Epithelial cell of proximal tubule (primary cell): ENCODE data around the gene ADCY7. TPM values are rescaled to one million over a fixed set of nuclear protein-coding genes. Genes with fewer than 3 reads are reported as not detected.
"Not testable (repeated sequence)": the region's sequence is repeated elsewhere in the genome, so short reads cannot be mapped to it uniquely, and the experiment has no call there.

Experiments used
- DNase-seq: peaks from one replicate; pipeline ENCODE4 v3.0.0-alpha.2; 2011; ENCODE audit warnings: low read depth
- H3K4me3 ChIP-seq: 2 replicates; pipeline ENCODE4 v1.5.1; 2011; ENCODE audit warnings: low read depth, mild to moderate bottlenecking, low read length
- total RNA-seq: library from RNA; depleted of rRNA; stranded (reverse); fragments of >200 nt; gene quantifications from 2 replicates; pipeline ENCODE4 v1.2.3, GENCODE V29; 2015
- TF ChIP-seq, protein P1 (sequence below): conservative IDR thresholded peaks from 2 replicates; pipeline ENCODE4 v1.5.1; 2012; ENCODE audit warnings: low read depth, mild to moderate bottlenecking, low read length

The ADCY7 gene
- total RNA-seq, 1 donor from 2014 or later, result 33.4 TPM

DNA sequence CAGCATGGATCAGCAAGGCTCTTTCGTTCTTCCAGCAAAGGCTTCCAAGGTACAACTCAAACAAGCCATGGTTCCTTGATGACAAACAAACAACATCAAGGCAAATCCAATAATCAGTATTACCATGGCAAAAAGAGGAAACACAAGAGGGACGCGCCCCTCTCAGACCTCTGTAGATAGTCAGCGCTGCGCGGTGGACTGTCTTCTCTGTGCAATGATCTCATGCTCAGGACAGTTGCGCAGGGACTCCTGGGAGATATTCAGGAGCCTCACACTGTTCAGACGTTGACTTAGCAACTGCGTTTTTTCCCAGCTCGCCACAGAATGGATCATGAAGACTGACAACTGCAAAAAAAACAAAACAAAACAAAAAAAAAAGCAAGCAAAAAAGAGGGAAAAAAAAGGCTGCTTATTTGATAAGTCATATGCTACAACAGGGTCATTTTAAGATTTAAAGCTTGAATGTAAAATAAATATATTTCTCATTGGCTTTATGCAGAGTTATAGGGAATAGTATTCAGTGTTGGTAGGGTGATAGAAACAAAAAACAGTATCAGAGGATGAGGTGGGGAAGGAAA, 37.1 kb upstream of the ADCY7 start:
- TF ChIP-seq, protein P1, sequence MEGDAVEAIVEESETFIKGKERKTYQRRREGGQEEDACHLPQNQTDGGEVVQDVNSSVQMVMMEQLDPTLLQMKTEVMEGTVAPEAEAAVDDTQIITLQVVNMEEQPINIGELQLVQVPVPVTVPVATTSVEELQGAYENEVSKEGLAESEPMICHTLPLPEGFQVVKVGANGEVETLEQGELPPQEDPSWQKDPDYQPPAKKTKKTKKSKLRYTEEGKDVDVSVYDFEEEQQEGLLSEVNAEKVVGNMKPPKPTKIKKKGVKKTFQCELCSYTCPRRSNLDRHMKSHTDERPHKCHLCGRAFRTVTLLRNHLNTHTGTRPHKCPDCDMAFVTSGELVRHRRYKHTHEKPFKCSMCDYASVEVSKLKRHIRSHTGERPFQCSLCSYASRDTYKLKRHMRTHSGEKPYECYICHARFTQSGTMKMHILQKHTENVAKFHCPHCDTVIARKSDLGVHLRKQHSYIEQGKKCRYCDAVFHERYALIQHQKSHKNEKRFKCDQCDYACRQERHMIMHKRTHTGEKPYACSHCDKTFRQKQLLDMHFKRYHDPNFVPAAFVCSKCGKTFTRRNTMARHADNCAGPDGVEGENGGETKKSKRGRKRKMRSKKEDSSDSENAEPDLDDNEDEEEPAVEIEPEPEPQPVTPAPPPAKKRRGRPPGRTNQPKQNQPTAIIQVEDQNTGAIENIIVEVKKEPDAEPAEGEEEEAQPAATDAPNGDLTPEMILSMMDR, result no peak
- DNase-seq, result no peak
- no peak overlapping the region for H3K4me3 ChIP-seq

DNA sequence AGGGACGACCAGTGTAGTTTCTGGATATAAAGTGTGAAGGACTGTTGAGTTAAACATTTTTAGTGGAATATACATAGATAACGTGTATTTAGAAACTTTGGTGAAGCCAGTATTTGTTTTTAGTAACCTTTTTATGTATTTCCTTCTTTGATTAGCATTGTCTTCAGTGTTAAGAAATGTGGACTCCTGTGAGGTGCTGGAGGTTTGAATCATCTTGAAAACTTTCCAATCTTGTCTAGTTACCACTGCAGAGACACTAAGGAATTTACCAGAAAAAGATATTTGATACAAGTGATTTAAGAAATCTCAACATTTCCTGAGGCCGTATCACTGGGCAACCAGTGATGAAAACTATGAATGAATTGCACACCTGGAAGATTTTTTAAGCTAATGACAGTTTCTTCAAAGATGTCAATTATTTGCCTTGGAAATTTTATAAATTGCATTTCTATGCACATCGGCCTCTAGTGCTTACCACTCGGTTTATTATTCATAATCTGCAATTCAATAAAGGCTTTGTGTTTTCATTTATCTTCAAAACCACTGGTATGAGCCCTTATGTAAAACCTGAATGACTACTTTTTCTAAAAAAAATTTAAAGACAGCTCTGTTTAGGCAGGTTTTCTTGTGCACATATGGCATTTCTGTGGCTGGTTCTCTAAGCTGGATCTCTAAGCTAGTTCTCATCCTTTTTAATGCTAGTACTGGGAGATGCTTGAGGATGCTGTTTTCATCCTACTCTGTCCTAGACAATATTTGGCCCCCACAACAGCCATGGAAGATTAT, 31.4 kb upstream of the ADCY7 start:
- DNase-seq, result no peak
- TF ChIP-seq, protein P1, result no peak
- H3K4me3 ChIP-seq, result no peak overlapping the region

DNA sequence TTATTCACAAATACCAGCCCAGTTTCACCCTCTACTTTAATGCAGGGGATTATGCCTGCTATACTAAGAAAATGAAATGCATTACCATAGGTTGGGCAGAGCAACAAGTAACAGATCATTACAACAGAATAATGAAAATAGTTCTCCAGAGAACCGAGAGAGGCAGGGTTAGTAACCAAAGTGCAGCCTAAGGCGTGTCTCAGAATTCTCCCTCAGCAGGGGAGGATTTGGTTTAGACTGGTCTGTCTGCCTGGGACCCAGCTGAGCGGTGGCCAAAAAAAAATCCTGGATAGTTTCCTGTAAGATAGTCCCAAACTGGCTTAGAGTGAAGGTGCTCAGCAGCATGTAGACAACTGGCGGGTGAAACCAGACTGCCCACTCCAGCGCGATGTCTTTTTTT, 30.8 kb upstream of the ADCY7 start:
- TF ChIP-seq, protein P1, result no peak
- no peak overlapping the region for H3K4me3 ChIP-seq
- no peak for DNase-seq

DNA sequence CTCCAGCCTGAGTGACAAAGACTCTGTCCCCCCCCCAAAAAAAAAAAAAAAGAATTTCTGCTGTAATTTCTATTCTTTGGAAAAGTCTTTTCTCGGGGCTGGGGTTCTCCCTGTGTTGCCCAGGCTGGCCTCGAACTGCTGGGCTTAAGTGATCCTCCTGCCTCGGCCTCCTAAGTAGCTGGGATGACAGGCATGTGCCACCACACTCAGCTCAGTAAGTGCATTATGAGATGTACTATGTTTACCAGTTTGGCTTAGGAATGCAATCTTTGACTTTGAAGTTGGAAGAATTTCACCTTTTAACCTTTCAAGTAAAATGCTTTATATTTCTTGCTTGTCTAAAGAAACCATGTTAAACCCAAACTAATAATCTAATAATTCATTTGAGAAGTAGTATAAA, 28.0 kb upstream of the ADCY7 start:
- TF ChIP-seq, protein P1, result no peak
- no peak for DNase-seq
- H3K4me3 ChIP-seq, result no peak overlapping the region

DNA sequence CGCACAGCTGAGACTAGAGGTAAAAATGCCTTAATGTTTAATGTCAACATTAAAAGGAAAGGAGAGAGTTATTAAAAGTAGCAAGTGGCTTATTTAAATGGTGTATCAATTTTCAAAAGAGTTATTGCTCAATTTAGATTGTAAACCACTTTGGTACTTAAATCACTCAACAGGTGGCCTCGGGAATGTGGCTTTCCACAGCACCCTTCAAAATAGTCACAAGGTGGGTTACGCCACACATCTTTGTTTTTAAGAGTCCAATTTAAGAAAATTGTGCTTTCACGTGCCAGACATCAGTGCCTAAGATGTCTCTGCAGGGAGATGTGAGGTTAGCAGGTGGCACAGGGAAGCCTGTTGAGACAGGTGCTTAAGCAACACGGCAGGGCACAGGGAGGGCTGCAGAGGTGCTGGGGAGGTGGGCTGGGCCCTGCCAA, 27.5 kb upstream of the ADCY7 start:
- TF ChIP-seq, protein P1, result no peak
- no peak overlapping the region for H3K4me3 ChIP-seq
- no peak for DNase-seq

DNA sequence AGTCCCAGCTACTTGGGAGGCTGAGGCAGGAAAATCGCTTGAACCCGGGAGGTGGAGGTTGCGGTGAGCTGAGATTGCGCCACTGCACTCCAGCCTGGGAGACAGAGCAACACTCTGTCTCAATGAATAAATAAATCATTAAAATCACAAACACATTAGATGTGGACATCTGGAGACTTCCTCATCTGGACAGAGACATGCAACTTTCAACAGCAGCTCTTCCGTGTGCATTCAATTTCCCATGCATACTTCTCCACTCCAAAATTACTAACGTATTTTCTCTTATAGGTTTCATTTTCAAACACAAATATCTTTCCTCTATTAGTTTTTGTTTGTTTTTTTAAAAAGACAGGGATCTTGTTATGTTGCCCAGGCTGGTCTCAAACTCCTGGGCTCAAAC, 23.3 kb upstream of the ADCY7 start:
- not testable (repeated sequence) for DNase-seq, H3K4me3 ChIP-seq

DNA sequence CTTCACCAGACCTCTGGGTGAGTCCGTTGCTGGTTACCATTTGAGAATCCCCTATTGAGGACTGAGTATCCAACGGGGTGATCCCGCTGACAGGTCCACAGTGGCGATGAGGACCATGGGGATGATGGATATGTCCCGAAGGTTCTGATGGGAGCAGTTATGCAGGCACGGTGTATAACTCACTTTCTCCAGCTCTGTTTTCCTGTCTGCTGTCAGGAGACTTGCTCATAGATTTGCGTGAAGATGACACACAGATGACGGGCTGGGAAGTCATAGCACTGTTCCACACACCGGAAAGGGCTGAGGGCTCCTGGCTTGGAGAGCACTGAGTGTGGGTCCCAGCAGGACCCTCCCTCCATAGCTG, 22.2 kb upstream of the ADCY7 start:
- no peak for DNase-seq
- no peak overlapping the region for H3K4me3 ChIP-seq
- TF ChIP-seq, protein P1, result no peak
